Prostate gland (tissue), 2 donors: ENCODE measurements around the gene TEKT4. TPM values are rescaled to one million over a fixed set of nuclear protein-coding genes. Genes with fewer than 3 reads are reported as not detected.
"Not testable (repeated sequence)": the region's sequence is repeated elsewhere in the genome, so short reads cannot be mapped to it uniquely, and the experiment has no call there.

ENCODE experiments used
- DNase-seq: peaks from one replicate; pipeline ENCODE4 v3.0.0-alpha.2; 2019; ENCODE audit warnings: low spot score
- H3K27ac ChIP-seq, 2 donors: fragments of 200-600 bp; sonication (generic); 2 replicates each; pipeline ENCODE4 v1.5.1; 2017 to 2019
- H3K27me3 ChIP-seq: fragments of 200-600 bp; sonication (generic); replicated peaks from 2 replicates; pipeline ENCODE4 v1.5.1; 2019; ENCODE audit not compliant: insufficient read depth
- H3K36me3 ChIP-seq, 2 donors: fragments of 200-600 bp; sonication (generic); 1 replicate in 1 of 2; 2 replicates in 1 of 2; pipeline versions ENCODE4 v1.5.1 to v1.8.1; 2017 to 2019
- H3K4me1 ChIP-seq: fragments of 200-600 bp; sonication (generic); replicated peaks from 2 replicates; pipeline ENCODE4 v1.5.1; 2019
- H3K4me3 ChIP-seq, 2 donors: fragments of 200-600 bp; sonication (generic); 2 replicates each; pipeline ENCODE4 v1.5.1; 2017 to 2019
- H3K9me3 ChIP-seq: fragments of 200-600 bp; sonication (generic); 2 replicates; pipeline ENCODE4 v1.5.1; 2017
- CTCF ChIP-seq, 4 experiments: fragments of 200-600 bp in 2 of 4; fragments of 450-650 bp in 2 of 4; sonication (generic) in 2 of 4; IDR thresholded peaks; 1 replicate in 3 of 4; 2 replicates in 1 of 4; pipeline ENCODE4 v1.5.1; 2016 to 2019; ENCODE audit warnings: antibody characterized with exemption in 4 of 4, mild to moderate bottlenecking in 2 of 4, moderate library complexity in 2 of 4
- POLR2A ChIP-seq: fragments of 450-650 bp; IDR thresholded peaks from one replicate; pipeline ENCODE4 v1.6.1; 2016; ENCODE audit warnings: antibody characterized with exemption, mild to moderate bottlenecking
- POLR2AphosphoS5 ChIP-seq: sonication (generic); formaldehyde crosslinking; IDR thresholded peaks from one replicate; pipeline ENCODE4 v1.6.1; 2017; ENCODE audit warnings: antibody characterized with exemption
- WGBS: methylation state at CpG from one replicate; pipeline ENCODE4 v1.1.5; 2018; 5-methylcytosine and 5-hydroxymethylcytosine counted together
- intact Hi-C: fragments of 100-400 bp; cut with DNase I; formaldehyde crosslinking; loops from one replicate; pipeline ENCODE4 v1.14.2; 2022
- total RNA-seq, 2 donors: library from RNA; depleted of rRNA; stranded (reverse); fragments of >200 nt; gene quantifications; one replicate each; pipeline ENCODE4 v1.1.0, GENCODE V29; 2016

Gene TEKT4
- total RNA-seq, 2 donors from 2014 or later: 0.09 to 1.6 TPM

GRCh38 chr2:94875820-94876522 is 4.7 kb downstream of the TEKT4 start:
- TF ChIP-seq CTCF (IDR thresholded peaks at IDR 0.05): no peak
- no peak for TF ChIP-seq POLR2AphosphoS5
- no peak for TF ChIP-seq POLR2A

GRCh38 chr2:94876523-94876863 is 5.3 kb downstream of the TEKT4 start:
- H3K27me3 ChIP-seq: no peaks in the 10 kb centered on the region
- no peak overlapping the region for H3K27ac ChIP-seq
- 95% methylated on average over 16 of the region's 16 CpGs for WGBS
- no peaks in the 10 kb centered on the region for H3K9me3 ChIP-seq
- H3K36me3 ChIP-seq: no peaks in the 10 kb centered on the region
- intact Hi-C loops: no loop called here
- no peaks in the 10 kb centered on the region for H3K4me1 ChIP-seq
- no peak for DNase-seq
- no peak overlapping the region for H3K4me3 ChIP-seq
- no peak for TF ChIP-seq CTCF (IDR thresholded peaks at IDR 0.05)
- no peak for TF ChIP-seq POLR2A
- TF ChIP-seq POLR2AphosphoS5: no peak

More at GRCh38 chr2:94875820-94876522, 4.7 kb downstream of the TEKT4 start:
- Histone ChIP-seq H3K27ac (no peak overlapping the region), H3K4me1 (no peaks in the 10 kb centered on the region), H3K4me3 (no peak overlapping the region), H3K27me3 (no peaks in the 10 kb centered on the region), H3K36me3 (no peaks in the 10 kb centered on the region), H3K9me3 (no peaks in the 10 kb centered on the region)
- intact Hi-C loops: no loop called here
- no peak for DNase-seq
- WGBS: 77% methylated on average over 17 of the region's 17 CpGs

- no peak overlapping the region for H3K4me3 ChIP-seq
- no peaks in the 10 kb centered on the region for H3K4me1 ChIP-seq
- no peak overlapping the region for H3K27ac ChIP-seq
- intact Hi-C loops: no loop called here
- no peaks in the 10 kb centered on the region for H3K9me3 ChIP-seq
- DNase-seq: no peak
- WGBS: 94% methylated on average over 5 of the region's 5 CpGs
- H3K36me3 ChIP-seq: no peaks in the 10 kb centered on the region
- no peak for TF ChIP-seq POLR2AphosphoS5
- TF ChIP-seq CTCF (IDR thresholded peaks at IDR 0.05): no peak
- TF ChIP-seq POLR2A: no peak
- H3K27me3 ChIP-seq: no peaks in the 10 kb centered on the region
Observed at GRCh38 chr2:94877129-94877528, 5.9 kb downstream of the TEKT4 start.

GRCh38 chr2:94878575-94878974 is 7.3 kb downstream of the TEKT4 start:
- H3K4me1 ChIP-seq, intact Hi-C loops, H3K27me3 ChIP-seq, DNase-seq, H3K36me3 ChIP-seq, H3K27ac ChIP-seq, H3K9me3 ChIP-seq, H3K4me3 ChIP-seq: not testable (repeated sequence)
- 83% methylated on average over 6 of the region's 7 CpGs for WGBS

GRCh38 chr2:94879314-94879981 is 8.2 kb downstream of the TEKT4 start:
- no peaks in the 10 kb centered on the region for H3K27me3 ChIP-seq
- intact Hi-C loops: no loop called here
- DNase-seq: no peak

More at GRCh38 chr2:94879314-94879981, 8.2 kb downstream of the TEKT4 start:
- TF ChIP-seq POLR2AphosphoS5: no peak
- no peak for TF ChIP-seq POLR2A
- no peak for TF ChIP-seq CTCF (IDR thresholded peaks at IDR 0.05)
- Histone ChIP-seq H3K36me3 (no peaks in the 10 kb centered on the region), H3K4me1 (no peaks in the 10 kb centered on the region), H3K4me3 (no peak overlapping the region), H3K9me3 (no peaks in the 10 kb centered on the region), H3K27ac (no peak overlapping the region)
- 90% methylated on average over 9 of the region's 9 CpGs for WGBS
